Activated B cell treated with CpG ODN at 0.5 μM for 24 hours (primary cell): Measurements from ENCODE around the gene SLAIN1. TPM values are rescaled to one million over a fixed set of nuclear protein-coding genes. Genes with fewer than 3 reads are reported as not detected.

Experiments used
- ATAC-seq: fragments of 200-7000 bp; cut with Tn5 transposase; one replicate; pipeline ENCODE4 v1.10.0; 2021; ENCODE audit warnings: low read depth, mild to moderate bottlenecking, moderate library complexity
- CTCF ChIA-PET: fragments of 350-600 bp; sonication (Branson Sonifier 250); formaldehyde crosslinking; loops from one replicate; lab custom pipeline; 2021; ENCODE audit warnings: antibody characterized with exemption; lab: Charles Lee
- POLR2A ChIA-PET: fragments of 350-600 bp; sonication (Branson Sonifier 250); formaldehyde crosslinking; loops from one replicate; lab custom pipeline; 2021; ENCODE audit warnings: antibody characterized with exemption; lab: Charles Lee
- DNase-seq: peaks from one replicate; pipeline ENCODE4 v3.0.0; 2022
- H3K27ac Mint-ChIP-seq: one replicate; pipeline ENCODE4 v1.8.0; 2020; ENCODE audit warnings: mixed read lengths
- H3K27me3 Mint-ChIP-seq: one replicate; pipeline ENCODE4 v1.8.0; 2021; ENCODE audit warnings: mixed read lengths
- H3K36me3 Mint-ChIP-seq: one replicate; pipeline ENCODE4 v1.8.0; 2021; ENCODE audit warnings: low read depth, mixed read lengths
- H3K4me1 Mint-ChIP-seq: one replicate; pipeline ENCODE4 v1.8.0; 2021; ENCODE audit warnings: mixed read lengths
- H3K4me3 Mint-ChIP-seq: one replicate; pipeline ENCODE4 v1.8.0; 2020; ENCODE audit warnings: mild to moderate bottlenecking, mixed read lengths
- H3K9me3 Mint-ChIP-seq: one replicate; pipeline ENCODE4 v1.8.0; 2020; ENCODE audit warnings: mixed read lengths
- intact Hi-C: fragments of 100-400 bp; cut with micrococcal nuclease; formaldehyde crosslinking; loops from one replicate; pipeline ENCODE4 v1.15.1; 2024
- total RNA-seq: library from RNA; stranded (reverse); gene quantifications from 2 replicates; pipeline ENCODE4 v1.2.3, GENCODE V29; 2022
- TF ChIP-seq, protein P1 (sequence below): fragments of 200-600 bp; IDR thresholded peaks from one replicate; pipeline ENCODE4 v1.8.0; 2022; ENCODE audit warnings: antibody characterized with exemption, mild to moderate bottlenecking

The SLAIN1 gene
- total RNA-seq, 1 donor from 2014 or later = 16.2 TPM

DNA sequence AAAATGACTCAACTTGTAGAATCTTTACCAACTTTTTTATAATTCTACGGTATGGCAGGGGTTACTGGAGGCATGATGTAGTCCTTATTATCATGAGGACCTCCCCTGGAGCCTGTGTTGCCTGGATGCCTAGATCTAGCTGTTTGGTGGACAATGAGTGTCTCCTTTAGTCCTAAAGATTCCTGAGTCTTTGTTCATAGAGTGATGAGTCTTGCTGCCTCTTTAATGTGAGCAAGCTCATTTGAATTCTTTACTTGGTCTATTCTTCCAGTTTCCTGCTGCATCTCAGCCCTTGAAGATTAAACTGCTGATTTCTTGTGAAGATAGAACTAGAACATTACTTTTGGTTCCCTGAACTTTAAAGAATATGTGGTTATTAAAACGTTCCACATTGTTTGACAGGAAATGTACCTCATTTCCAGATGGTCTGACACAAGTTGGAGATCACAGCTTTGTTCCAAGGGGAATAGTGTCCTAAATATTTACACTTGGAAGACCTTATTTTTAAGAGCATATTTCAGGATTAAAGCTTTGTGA lies 51.9 kb downstream of the SLAIN1 start:
- H3K27ac Mint-ChIP-seq = no peak overlapping the region
- POLR2A ChIA-PET = no interaction called here

DNA sequence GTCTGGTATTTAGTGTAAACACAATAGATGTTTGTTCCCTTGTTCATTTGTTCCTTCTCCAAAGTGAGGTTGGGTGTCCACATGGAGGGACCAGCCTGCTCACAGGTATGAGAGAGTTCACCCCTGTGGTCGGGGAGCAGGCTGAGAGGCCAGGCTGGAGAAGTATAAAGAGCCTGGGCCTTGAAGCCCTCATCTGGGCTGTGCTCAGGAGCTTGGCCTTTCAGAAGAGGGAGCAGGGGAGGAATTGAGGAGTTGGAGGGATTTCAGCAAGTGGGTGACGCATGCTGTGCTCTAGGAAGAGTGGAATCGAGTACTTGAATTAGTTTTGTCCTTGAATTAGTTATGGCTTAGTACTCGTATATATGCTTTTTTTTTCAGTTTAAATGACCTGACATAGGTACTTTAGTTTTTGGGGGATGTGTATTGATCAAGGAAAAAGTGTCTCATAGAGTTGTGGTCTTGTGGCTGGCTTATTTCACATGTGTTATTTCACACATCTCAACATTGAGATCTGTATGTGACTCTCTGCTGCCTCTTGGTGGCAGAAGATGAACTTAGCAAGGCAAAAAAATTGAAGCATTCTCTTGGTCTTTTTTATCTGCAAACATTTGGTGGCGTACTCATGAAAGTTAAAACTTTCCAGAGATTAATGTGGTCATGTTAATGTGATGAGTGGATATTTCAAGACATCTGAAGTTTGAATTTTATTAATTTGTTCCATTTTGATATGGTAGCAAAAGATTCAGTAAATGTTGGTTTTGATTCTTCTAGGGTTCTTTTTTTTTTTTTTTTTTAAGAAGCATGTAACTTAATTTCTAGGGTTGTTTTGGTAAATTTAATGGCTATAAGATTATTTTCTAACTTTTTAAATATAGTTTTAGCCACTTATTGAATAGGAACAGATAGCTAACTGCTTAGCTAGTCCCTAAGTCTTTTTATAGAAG lies 54.3 kb downstream of the SLAIN1 start:
- DNase-seq (no peak), ATAC-seq (peak; percentile 69)
- Mint-ChIP-seq H3K27me3 (no peaks in the 10 kb centered on the region), H3K4me1 (no peaks in the 10 kb centered on the region), H3K27ac (no peak overlapping the region), H3K9me3 (no peaks in the 10 kb centered on the region), H3K4me3 (no peak overlapping the region), H3K36me3 (peaks cover 28% of the 10 kb centered on the region)
- TF ChIP-seq, protein P1, sequence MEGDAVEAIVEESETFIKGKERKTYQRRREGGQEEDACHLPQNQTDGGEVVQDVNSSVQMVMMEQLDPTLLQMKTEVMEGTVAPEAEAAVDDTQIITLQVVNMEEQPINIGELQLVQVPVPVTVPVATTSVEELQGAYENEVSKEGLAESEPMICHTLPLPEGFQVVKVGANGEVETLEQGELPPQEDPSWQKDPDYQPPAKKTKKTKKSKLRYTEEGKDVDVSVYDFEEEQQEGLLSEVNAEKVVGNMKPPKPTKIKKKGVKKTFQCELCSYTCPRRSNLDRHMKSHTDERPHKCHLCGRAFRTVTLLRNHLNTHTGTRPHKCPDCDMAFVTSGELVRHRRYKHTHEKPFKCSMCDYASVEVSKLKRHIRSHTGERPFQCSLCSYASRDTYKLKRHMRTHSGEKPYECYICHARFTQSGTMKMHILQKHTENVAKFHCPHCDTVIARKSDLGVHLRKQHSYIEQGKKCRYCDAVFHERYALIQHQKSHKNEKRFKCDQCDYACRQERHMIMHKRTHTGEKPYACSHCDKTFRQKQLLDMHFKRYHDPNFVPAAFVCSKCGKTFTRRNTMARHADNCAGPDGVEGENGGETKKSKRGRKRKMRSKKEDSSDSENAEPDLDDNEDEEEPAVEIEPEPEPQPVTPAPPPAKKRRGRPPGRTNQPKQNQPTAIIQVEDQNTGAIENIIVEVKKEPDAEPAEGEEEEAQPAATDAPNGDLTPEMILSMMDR = peak; percentile 91
- intact Hi-C loops = loop anchor here (1.0 to 2.0 kb wide), 3 partner anchors 55 to 258 kb away; partner anchors contain the start of gene SLAIN1
- ChIA-PET CTCF (interaction anchor here (0.6 to 3.6 kb wide), 5 partner anchors 24 to 259 kb away, joined by 3 to 30 read pairs (median 10); no protein-coding TSS in a partner anchor), POLR2A (no interaction called here)

More for the DNA sequence above, 51.9 kb downstream of the SLAIN1 start:
- H3K36me3 Mint-ChIP-seq = peaks cover 30% of the 10 kb centered on the region
- no peaks in the 10 kb centered on the region for H3K27me3 Mint-ChIP-seq
- H3K9me3 Mint-ChIP-seq = no peaks in the 10 kb centered on the region
- H3K4me1 Mint-ChIP-seq = no peaks in the 10 kb centered on the region
- DNase-seq = no peak
- CTCF ChIA-PET = interaction anchor here (0.9 to 2.7 kb wide), 5 partner anchors 9 to 256 kb away, joined by 3 to 27 read pairs (median 5); no protein-coding TSS in a partner anchor
- TF ChIP-seq, protein P1 = no peak
- H3K4me3 Mint-ChIP-seq = no peak overlapping the region
- intact Hi-C loops = no loop called here
- no peak for ATAC-seq

DNA sequence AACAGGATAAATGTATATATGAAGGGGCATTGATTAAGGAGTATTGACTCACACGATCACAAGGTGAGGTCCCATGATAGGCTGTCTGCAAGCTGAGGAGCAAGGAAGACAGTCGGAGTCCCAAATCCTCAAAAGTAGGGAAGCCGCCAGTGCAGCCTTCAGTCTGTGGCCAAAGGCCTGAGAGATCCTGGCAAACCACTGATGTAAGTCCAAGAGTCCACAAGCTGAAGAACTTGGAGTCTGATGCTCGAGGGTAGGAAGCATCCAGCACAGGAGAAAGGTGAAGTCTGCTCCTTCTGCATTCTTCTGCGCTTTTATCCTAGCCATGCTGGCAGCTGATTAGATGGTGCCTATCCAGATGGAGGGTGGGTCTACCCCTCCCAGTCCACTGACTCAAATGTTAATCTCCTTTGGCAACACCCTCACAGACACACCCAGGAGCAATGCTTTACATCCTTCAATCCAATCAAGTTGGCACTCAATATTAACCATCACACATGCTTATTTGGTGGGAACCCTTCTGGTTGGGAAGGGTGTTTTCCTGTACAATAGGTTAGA lies 55.1 kb downstream of the SLAIN1 start:
- Mint-ChIP-seq H3K4me1 (no peaks in the 10 kb centered on the region), H3K9me3 (no peaks in the 10 kb centered on the region), H3K27me3 (no peaks in the 10 kb centered on the region), H3K4me3 (no peak overlapping the region), H3K27ac (no peak overlapping the region), H3K36me3 (peaks cover 25% of the 10 kb centered on the region)
- CTCF ChIA-PET = interaction anchor here (0.6 to 3.6 kb wide), 7 partner anchors 19 to 1915 kb away, joined by 3 to 30 read pairs (median 4); no protein-coding TSS in a partner anchor
- TF ChIP-seq, protein P1 = no peak
- ATAC-seq = no peak
- DNase-seq = no peak
- POLR2A ChIA-PET = no interaction called here
- intact Hi-C loops = loop anchor here (1.0 kb wide), 2 partner anchors 159 to 259 kb away; no protein-coding TSS in a partner anchor

DNA sequence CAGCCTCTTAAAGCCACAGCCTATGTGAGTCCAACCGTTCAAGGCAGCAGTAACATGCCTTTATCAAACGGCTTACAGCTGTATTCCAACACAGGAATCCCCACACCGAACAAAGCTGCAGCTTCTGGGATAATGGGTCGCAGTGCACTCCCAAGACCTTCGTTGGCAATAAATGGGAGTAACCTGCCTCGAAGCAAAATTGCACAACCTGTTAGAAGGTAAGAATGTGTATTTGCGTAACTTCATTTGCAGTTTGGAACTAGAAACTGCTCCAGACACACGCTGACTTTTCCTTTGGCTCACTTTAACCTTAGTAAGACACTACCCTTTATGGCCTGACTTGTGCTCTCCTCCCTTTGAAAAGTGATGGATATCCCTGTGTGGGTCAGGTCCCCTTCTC lies 63.4 kb downstream of the SLAIN1 start:
- TF ChIP-seq, protein P1 = no peak
- Mint-ChIP-seq H3K27me3 (no peaks in the 10 kb centered on the region), H3K4me1 (no peaks in the 10 kb centered on the region), H3K27ac (no peak overlapping the region), H3K9me3 (peaks cover 3% of the 10 kb centered on the region), H3K36me3 (peaks cover 64% of the 10 kb centered on the region), H3K4me3 (no peak overlapping the region)
- DNase-seq (no peak), ATAC-seq (no peak)
- intact Hi-C loops = no loop called here
- ChIA-PET POLR2A (no interaction called here), CTCF (interaction anchor here (1.1 kb wide), 1 partner anchor 268 kb away, joined by 3 read pairs; no protein-coding TSS in a partner anchor)
